Hepatocyte (in vitro differentiated cells): ENCODE data around the gene KCND3. TPM values are rescaled to one million over a fixed set of nuclear protein-coding genes. Genes with fewer than 3 reads are reported as not detected.

Source experiments
- DNase-seq: peaks from one replicate; pipeline ENCODE4 v3.0.0-alpha.2; 2016; ENCODE audit warnings: low spot score
- H2AFZ ChIP-seq: fragments of 200-600 bp; sonication (generic); 2 replicates; pipeline ENCODE4 v1.6.0; 2016; ENCODE audit warnings: antibody characterized with exemption, mild to moderate bottlenecking
- H3K27ac ChIP-seq: fragments of 200-600 bp; sonication (generic); 2 replicates; pipeline ENCODE4 v1.5.1; 2016; ENCODE audit warnings: mild to moderate bottlenecking
- H3K27me3 ChIP-seq: fragments of 200-600 bp; sonication (generic); 2 replicates; pipeline ENCODE4 v1.6.1; 2016
- H3K36me3 ChIP-seq: fragments of 200-600 bp; sonication (generic); replicated peaks from 2 replicates; pipeline ENCODE4 v1.5.1; 2016; ENCODE audit warnings: low read depth; ENCODE audit not compliant: insufficient read depth
- H3K4me1 ChIP-seq: fragments of 200-600 bp; sonication (generic); 2 replicates; pipeline ENCODE4 v1.5.1; 2016; ENCODE audit warnings: mild to moderate bottlenecking, moderate library complexity; ENCODE audit not compliant: insufficient read depth
- H3K4me2 ChIP-seq: fragments of 200-600 bp; sonication (generic); 2 replicates; pipeline ENCODE4 v1.6.0; 2016
- H3K4me3 ChIP-seq: fragments of 200-600 bp; sonication (generic); 2 replicates; pipeline ENCODE4 v1.5.1; 2016; ENCODE audit warnings: mild to moderate bottlenecking
- H3K79me2 ChIP-seq: fragments of 200-600 bp; sonication (generic); 2 replicates; pipeline ENCODE4 v1.6.0; 2017; ENCODE audit warnings: mild to moderate bottlenecking
- H3K9me2 ChIP-seq: fragments of 200-600 bp; sonication (generic); replicated peaks from 2 replicates; pipeline ENCODE4 v1.6.0; 2017; ENCODE audit warnings: mild to moderate bottlenecking; ENCODE audit not compliant: insufficient read depth
- H3K9me3 ChIP-seq: fragments of 200-600 bp; sonication (generic); 2 replicates; pipeline ENCODE4 v1.5.1; 2016; ENCODE audit warnings: low read depth, mild to moderate bottlenecking
- H4K20me1 ChIP-seq: fragments of 200-600 bp; sonication (generic); 2 replicates; pipeline ENCODE4 v1.6.0; 2016; ENCODE audit warnings: mild to moderate bottlenecking; ENCODE audit not compliant: insufficient read depth, poor library complexity, severe bottlenecking
- EZH2 ChIP-seq: fragments of 200-600 bp; sonication (generic); IDR thresholded peaks from 2 replicates; pipeline ENCODE4 v1.6.1; 2016; ENCODE audit warnings: antibody characterized with exemption, mild to moderate bottlenecking, borderline replicate concordance
- EZH2phosphoT487 ChIP-seq: fragments of 200-600 bp; sonication (generic); IDR thresholded peaks from one replicate; pipeline ENCODE4 v1.6.1; 2018; ENCODE audit warnings: antibody characterized with exemption, mild to moderate bottlenecking, low read depth, moderate library complexity; ENCODE audit not compliant: unreplicated experiment, severe bottlenecking
- WGBS: methylation state at CpG from one replicate; pipeline ENCODE4 v1.1.6; 2016; ENCODE audit warnings: low lambda C conversion rate; ENCODE audit errors: missing lambda C conversion rate; 5-methylcytosine and 5-hydroxymethylcytosine counted together
- polyA plus RNA-seq: library from polyadenylated mRNA; unstranded; fragments of >200 nt; fragmentation: Nextera tagmentation; extraction: Ambion mirVana; gene quantifications from 2 replicates; pipeline ENCODE4 v1.2.1, GENCODE V29; 2016
- total RNA-seq: library from RNA; depleted of rRNA; stranded (reverse); fragments of >200 nt; gene quantifications from 2 replicates; pipeline ENCODE4 v1.2.3, GENCODE V29; 2014
- TF ChIP-seq, protein P1 (sequence below): fragments of 200-600 bp; sonication (generic); IDR thresholded peaks from 2 replicates; pipeline ENCODE4 v1.5.1; 2016; ENCODE audit warnings: antibody characterized with exemption, mild to moderate bottlenecking; ENCODE audit not compliant: poor library complexity

Gene KCND3
- total and polyA plus RNA-seq, 2 experiments from 2014 or later = 1.4 to 2.7 TPM

DNA sequence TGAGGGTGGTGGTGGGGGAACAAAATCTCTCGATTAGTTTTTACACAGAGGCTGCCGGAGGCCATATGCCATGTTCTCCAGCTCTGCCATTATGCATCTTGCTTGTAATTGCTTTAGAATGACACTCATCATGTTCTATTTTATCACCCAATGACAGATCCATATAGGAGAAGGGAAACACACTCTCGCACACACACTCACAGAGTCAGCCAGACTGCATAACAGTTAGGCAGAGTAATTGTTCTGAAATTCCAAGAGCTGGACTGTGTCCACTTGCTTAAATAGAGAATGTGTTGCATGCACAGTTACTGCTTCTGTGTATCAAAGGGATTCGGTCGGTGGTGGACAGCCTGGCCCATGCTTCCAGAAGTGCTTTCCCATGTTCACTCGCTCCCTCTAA lies 30.6 kb downstream of the KCND3 start:
- Histone ChIP-seq H3K27ac (no peak overlapping the region), H3K27me3 (no peaks in the 10 kb centered on the region), H3K36me3 (no peaks in the 10 kb centered on the region), H2AFZ (no peak overlapping the region), H4K20me1 (no peaks in the 10 kb centered on the region), H3K79me2 (no peaks in the 10 kb centered on the region), H3K9me3 (no peaks in the 10 kb centered on the region), H3K4me1 (no peaks in the 10 kb centered on the region), H3K4me3 (no peak overlapping the region), H3K4me2 (no peak overlapping the region), H3K9me2 (no peaks in the 10 kb centered on the region)
- TF ChIP-seq EZH2 (no peak), EZH2phosphoT487 (no peak)
- TF ChIP-seq, protein P1, sequence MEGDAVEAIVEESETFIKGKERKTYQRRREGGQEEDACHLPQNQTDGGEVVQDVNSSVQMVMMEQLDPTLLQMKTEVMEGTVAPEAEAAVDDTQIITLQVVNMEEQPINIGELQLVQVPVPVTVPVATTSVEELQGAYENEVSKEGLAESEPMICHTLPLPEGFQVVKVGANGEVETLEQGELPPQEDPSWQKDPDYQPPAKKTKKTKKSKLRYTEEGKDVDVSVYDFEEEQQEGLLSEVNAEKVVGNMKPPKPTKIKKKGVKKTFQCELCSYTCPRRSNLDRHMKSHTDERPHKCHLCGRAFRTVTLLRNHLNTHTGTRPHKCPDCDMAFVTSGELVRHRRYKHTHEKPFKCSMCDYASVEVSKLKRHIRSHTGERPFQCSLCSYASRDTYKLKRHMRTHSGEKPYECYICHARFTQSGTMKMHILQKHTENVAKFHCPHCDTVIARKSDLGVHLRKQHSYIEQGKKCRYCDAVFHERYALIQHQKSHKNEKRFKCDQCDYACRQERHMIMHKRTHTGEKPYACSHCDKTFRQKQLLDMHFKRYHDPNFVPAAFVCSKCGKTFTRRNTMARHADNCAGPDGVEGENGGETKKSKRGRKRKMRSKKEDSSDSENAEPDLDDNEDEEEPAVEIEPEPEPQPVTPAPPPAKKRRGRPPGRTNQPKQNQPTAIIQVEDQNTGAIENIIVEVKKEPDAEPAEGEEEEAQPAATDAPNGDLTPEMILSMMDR = no peak
- no peak for DNase-seq
- WGBS = 86% methylated on average over 6 of the region's 6 CpGs

DNA sequence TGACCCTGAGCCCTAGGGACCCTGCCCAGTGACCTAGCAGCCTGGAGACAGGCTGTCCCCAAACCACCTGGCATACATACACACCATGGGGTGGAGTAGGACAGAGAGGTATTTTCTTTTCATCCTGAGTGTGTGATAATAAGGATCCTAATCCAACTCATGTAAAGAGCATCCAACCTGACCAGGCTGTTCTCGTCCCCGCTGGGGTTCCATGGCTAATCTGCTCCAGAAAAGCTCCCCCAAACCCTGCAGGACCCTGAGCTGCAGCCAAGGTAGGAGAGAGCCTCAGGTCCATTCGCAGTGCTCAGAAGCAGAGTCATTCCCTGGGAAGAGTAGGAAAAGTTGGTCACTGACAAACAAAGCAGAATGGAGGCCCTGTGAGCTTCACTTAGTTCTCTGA lies 31.4 kb downstream of the KCND3 start:
- no peak overlapping the region for H3K4me3 ChIP-seq
- H2AFZ ChIP-seq = no peak overlapping the region
- no peaks in the 10 kb centered on the region for H3K36me3 ChIP-seq
- no peaks in the 10 kb centered on the region for H3K4me1 ChIP-seq
- no peaks in the 10 kb centered on the region for H3K27me3 ChIP-seq
- H3K9me2 ChIP-seq = no peaks in the 10 kb centered on the region
- no peak for DNase-seq
- H3K9me3 ChIP-seq = no peaks in the 10 kb centered on the region
- no peak overlapping the region for H3K4me2 ChIP-seq
- no peaks in the 10 kb centered on the region for H3K79me2 ChIP-seq
- WGBS = 95% methylated on average over 3 of the region's 3 CpGs
- H4K20me1 ChIP-seq = no peaks in the 10 kb centered on the region
- TF ChIP-seq, protein P1 = no peak
- TF ChIP-seq EZH2phosphoT487 (no peak), EZH2 (no peak)
- no peak overlapping the region for H3K27ac ChIP-seq

DNA sequence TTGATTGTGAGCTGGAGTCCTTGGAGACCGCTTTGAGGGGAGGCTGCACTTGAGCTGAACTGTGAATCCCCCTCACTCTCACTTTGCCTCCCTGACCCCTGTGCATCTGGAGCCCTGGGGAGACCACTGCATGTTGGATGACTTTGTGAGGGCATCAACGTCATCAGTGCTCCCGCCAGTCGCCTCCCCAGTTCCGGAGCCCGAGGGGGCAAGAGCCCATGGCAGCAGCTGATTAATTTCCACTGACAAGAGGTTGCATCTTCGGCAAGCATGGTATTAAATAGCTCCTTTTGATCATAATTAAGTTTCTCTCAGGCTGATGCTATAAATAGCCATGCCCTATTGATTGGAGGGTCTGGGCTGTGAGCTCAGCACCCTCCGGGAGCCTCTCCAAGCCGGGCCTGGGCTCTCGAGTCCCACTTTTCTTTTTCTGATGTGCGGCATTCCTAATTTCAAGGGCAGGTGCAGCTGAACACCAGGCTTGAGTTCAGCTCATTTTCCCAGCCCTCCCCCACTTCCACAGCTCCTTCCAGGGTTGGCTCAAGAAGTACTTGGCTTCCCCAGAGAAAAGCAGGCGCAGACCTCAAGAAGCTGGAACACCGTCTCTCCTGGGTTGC lies 33.2 kb downstream of the KCND3 start:
- no peaks in the 10 kb centered on the region for H3K79me2 ChIP-seq
- no peak overlapping the region for H3K27ac ChIP-seq
- H4K20me1 ChIP-seq = no peaks in the 10 kb centered on the region
- DNase-seq = no peak
- H3K9me3 ChIP-seq = no peaks in the 10 kb centered on the region
- H3K4me1 ChIP-seq = no peaks in the 10 kb centered on the region
- H3K27me3 ChIP-seq = no peaks in the 10 kb centered on the region
- H3K36me3 ChIP-seq = no peaks in the 10 kb centered on the region
- H3K4me3 ChIP-seq = no peak overlapping the region
- TF ChIP-seq, protein P1 = no peak
- no peak for TF ChIP-seq EZH2
- no peak for TF ChIP-seq EZH2phosphoT487
- no peaks in the 10 kb centered on the region for H3K9me2 ChIP-seq
- no peak overlapping the region for H2AFZ ChIP-seq
- 95% methylated on average over 13 of the region's 13 CpGs for WGBS
- H3K4me2 ChIP-seq = no peak overlapping the region

DNA sequence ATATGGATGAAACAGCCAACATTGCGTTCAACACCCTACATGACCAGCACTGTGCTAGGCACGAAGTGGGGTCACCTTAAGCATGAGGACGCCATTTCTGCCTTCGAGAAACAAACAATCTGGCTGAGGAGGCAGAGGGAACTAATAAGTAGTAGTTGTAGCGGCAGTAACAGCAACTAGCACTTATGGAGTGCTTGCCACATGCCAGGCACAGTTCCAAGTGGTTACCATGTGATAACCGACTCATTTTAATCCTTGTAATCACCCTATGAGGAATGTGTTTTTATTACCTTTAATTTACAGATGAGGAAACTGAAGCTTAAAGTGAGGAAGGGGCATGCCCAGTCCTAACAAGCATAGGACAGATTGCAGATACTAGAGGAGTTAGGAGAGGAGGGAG lies 33.7 kb downstream of the KCND3 start:
- WGBS = 88% methylated on average over 6 of the region's 6 CpGs
- H4K20me1 ChIP-seq = no peaks in the 10 kb centered on the region
- no peak overlapping the region for H3K27ac ChIP-seq
- H3K27me3 ChIP-seq = no peaks in the 10 kb centered on the region
- no peaks in the 10 kb centered on the region for H3K79me2 ChIP-seq
- H3K9me3 ChIP-seq = no peaks in the 10 kb centered on the region
- no peak overlapping the region for H2AFZ ChIP-seq
- H3K4me3 ChIP-seq = no peak overlapping the region
- H3K4me1 ChIP-seq = no peaks in the 10 kb centered on the region
- H3K9me2 ChIP-seq = no peaks in the 10 kb centered on the region
- H3K36me3 ChIP-seq = no peaks in the 10 kb centered on the region
- no peak for DNase-seq
- TF ChIP-seq EZH2 (no peak), EZH2phosphoT487 (no peak)
- TF ChIP-seq, protein P1 = no peak
- no peak overlapping the region for H3K4me2 ChIP-seq
